Inflammatory macrophage treated with lipopolysaccharide for 1 hour (primary cell): ENCODE measurements around the gene CCND3.
A peak's percentile ranks its signal among the peaks of the same experiment; 100 is the strongest.
"Not testable (repeated sequence)": the region's sequence is repeated elsewhere in the genome, so short reads cannot be mapped to it uniquely, and the experiment has no call there.

Experiments used
- DNase-seq, 2 donors: peaks; one replicate each; pipeline ENCODE4 v3.0.0-alpha.2; 2020 to 2022

CCND3 gene

GRCh38 chr6:41947581-41948220, 6.1 kb upstream of the CCND3 start:
- no peak for DNase-seq

GRCh38 chr6:41943456-41943855, 1.8 kb upstream of the CCND3 start:
- DNase-seq = peak; percentile 71 to 90

DNA sequence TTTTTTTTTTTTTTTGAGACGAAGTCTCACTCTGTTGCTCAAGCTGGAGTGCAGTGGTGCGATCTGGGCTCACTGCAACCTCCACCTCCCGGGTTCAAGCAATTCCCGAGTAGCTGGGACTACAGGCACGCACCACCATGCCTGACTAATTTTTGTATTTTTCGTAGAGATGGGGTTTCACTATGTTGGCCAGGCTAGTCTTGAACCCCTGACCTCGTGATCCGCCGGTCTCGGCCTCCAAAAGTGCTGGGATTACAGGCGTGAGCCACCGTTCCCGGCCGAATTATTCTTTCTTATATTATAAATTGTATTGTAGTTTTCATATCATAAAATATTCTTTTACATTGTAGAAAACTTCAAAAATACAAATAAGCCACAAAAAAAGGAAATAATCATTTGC, 1.3 kb upstream of the CCND3 start:
- DNase-seq = not testable (repeated sequence)

- no peak for DNase-seq
Measured at GRCh38 chr6:41942067-41942851, 651 bp upstream of the CCND3 start.

- DNase-seq = peak; percentile 27 to 37
Measured at GRCh38 chr6:41940759-41941279, 789 bp downstream of the CCND3 start.

DNA sequence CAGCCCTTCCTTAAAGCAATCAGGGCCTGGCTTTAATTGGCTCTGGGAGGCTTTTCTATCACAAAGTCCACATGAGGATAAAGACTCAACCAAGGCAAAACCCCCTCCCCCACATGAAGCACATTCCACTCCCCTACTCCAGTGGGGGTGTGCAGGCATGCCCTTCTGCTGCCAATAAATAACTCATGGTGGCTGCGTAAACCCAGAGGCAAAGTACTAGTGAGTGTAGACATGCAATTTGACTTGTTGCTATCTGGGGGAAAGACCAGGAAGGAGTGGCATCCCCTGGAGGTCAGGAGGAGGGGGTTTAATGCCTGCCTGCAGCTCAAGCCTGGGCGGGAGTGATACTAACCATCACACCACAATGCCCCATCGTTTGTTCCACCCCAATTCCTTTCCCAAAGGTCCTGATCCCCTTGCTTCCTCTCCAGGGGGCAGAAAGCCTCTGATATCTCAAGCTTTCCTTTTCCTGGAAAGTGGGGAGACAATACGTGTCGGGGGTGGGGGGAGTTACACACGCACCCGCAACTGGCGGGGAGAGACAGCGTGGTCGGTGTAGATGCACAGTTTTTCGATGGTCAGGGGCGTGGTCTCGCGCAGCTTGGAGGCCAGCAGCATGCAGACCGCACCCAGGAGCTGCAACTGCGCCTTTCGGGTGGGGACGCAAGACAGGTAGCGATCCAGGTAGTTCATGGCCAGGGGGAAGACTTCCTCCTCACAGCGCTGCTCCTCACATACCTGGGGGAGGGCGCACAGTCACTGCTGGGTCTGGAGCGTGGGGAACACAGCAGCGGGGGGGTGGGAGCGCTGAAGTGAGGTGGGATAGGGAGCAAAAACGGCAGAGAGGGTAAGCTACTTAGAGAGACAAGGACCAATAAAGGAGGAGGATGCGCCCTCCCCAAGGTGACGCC, 1.5 kb downstream of the CCND3 start:
- no peak for DNase-seq

GRCh38 chr6:41939176-41939847, 2.3 kb downstream of the CCND3 start:
- DNase-seq = peak; percentile 48 to 67

DNA sequence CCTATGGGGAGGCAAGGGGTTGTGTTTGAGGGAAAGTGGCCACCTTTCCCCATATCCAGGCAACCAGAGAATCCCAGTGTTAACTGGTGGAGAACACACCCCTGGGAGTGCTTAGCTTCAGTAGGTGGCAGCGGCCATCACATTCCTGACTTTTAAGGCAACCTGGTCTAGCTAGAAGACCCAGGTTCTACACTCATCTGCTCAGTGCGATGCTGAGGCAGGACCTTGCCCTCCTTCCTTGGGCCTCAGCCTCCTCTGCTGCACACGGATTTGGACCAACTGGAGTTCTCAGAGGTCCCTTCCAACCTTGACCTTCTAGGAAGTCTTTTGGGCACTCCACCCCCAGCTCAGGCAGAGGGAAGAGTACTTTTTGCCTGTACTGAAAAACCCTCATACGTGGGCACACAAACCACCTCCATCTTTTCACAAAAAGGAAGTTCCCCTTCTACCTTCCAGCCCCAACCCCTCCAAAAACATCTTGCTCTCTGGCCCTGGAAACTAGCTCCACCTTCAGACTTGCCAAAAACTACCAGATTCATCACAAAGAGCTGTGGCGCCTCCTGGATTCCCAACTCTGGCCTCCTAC, 2.9 kb downstream of the CCND3 start:
- DNase-seq = no peak

DNA sequence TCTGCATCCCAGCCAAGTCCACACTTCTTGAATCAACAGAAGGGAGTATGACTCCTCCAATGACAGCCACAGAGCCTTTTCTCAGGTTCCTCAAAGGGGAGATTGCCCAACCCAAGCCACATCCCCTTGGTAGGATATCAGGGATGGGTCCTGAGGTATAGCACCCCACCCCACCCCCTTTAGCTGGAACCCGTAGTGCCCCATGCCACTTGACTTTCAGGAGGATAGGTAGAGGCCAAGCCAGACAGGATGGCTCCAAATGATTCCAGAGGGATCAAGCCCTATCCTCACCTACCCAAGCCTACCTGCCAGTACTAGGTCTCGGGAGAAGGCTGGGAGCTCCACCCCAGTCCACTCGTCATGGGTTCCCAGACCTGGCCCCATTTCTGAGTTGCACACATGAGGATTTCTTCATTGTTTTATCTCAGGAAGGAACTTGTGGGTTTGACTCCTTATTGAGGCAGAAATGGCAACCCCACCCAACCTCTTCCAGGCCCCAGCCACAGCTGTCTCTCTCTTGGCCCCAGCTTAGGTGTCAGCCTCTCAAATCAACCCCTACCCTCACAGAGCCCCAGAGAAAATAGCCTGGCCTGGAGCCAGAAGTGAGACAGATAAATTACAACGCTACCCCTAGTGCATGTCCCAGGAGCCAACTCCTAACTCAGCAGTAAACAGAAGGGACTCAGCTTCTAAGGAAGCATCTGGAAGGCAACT, 3.6 kb downstream of the CCND3 start:
- peak; percentile 59 to 67 for DNase-seq

DNA sequence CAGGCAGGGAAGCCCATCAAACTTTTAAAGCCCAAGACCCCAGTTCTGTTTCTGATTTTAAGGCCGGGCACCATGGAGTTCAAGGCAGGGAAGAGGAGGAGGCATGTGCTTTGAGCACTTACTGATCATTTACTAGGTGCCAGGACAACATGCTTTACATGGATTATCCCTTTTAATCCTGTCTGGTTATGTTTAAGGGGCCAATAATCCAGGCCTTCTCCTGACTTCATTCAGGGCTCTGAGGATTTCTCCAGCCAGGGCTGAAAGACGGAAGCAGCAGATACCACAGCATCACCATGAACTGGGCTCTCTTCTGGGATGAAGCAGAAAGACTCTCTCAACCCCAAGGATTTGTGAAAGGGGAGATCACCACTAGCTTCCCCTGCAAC, 4.1 kb downstream of the CCND3 start:
- no peak for DNase-seq

DNA sequence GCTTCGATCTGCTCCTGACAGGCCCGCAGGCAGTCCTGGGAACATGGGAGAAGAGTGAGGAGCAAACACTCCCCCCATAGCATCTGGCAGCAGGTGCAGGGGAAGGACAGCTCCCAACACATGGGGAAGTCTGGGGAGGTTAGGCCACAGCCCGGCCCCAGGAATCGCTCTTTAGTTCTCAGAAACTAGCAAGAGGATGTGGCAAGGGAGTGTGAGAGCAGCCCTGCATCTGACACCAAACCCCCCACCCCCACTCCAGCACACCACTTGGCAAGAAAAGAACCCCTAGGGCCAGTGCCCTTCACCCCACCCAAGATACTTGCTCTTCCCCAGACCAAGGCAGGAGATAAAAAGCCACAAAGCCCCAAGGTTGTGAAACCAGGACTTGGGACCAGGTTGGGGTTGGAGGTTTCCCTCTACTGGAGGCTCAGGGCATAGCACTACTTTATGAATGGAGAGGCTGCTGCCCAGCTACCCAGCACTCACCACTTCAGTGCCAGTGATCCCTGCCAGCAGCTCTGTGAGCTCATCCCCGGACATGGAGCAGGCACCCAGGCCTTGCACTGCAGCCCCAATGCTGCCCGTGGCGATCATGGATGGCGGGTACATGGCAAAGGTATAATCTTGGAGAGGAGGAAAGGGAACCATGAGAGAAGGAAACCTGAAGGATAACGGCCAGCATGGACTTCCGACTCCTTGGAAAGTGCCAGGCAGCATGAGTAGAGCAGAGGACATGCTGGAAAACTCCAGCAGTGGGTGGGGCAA, 5.4 kb downstream of the CCND3 start:
- DNase-seq = peak; percentile 76 to 89

DNA sequence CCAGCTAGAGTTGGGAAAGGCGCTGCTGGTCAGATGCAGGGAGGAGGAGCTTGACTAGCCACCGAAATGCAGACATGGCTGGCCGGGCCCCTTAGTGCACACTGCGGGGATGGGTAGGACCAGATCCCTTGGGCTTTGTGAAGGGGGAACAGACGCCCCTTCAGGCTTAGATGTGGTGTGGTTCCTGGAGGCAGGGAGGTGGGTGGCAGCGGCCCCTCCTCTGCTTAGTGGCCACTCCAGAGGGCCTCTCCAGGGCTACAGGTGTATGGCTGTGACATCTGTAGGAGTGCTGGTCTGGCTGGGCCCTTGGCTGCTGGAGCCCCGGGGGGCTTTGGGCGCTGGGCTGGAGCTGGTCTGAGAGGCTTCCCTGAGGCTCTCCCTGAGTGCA, 5.9 kb downstream of the CCND3 start:
- DNase-seq = no peak

- no peak for DNase-seq
Measured at GRCh38 chr6:41935193-41935574, 6.4 kb downstream of the CCND3 start.

- no peak for DNase-seq
Measured at GRCh38 chr6:41934278-41935192, 7.1 kb downstream of the CCND3 start.

GRCh38 chr6:41932378-41932777, 9.2 kb downstream of the CCND3 start:
- no peak for DNase-seq

- DNase-seq = no peak
Measured at GRCh38 chr6:41931792-41932191, 9.8 kb downstream of the CCND3 start.

DNA sequence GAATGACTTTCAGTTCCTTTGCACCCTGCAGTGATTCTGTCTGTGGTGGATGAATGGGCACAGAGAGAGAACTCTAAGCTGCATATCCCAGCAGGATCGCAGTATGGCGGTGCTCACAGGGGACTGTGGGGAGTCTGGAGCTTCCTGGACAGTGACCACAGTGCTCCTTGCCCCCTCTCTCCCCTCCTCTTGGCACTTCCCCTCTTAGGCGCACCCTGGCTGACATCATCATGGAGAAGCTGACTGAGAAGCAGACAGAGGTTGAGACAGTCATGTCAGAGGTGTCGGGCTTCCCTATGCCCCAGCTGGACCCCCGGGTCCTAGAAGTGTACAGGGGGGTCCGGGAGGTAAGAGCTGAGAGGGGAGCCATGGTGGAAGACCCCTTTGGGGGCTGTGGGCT, 11.7 kb downstream of the CCND3 start:
- DNase-seq = peak; percentile 22 to 49

DNA sequence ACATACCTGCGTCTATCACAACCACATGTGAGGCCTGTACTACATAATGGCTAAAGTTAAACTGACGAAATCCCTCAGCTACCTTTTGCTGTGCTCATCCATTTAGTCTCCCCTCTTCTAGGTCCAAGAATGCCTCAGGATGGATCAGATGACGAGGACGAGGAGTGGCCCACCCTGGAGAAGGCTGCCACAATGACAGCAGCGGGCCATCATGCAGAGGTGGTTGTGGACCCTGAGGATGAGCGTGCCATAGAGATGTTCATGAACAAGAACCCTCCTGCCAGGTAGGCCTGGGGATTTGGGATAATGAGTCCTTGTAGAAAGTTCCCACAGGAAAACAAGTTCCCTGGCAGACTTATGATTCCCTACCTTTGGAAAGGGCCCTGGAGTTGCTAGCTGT, 14.4 kb downstream of the CCND3 start:
- DNase-seq = no peak

DNA sequence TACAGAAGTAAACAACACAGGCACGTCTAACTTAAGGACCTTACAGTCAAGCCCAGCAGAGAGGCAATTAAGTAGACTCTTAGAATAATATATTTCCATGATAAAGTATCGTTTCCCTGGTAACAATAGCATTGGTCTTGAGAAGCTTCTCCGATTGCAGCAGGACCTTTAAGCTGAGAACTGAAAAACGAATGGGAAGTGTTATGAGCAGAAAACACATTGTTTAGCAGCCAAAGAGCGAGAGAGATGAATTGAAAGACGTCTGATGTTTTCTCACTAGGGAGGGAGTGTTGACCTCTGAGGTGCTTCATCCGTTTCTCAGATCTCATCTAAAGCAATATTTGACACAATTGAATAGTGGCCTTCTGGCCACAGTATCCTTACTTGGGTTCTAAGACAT, 19.5 kb downstream of the CCND3 start:
- no peak for DNase-seq

GRCh38 chr6:41921712-41921998, 20.0 kb downstream of the CCND3 start:
- peak in 1 of 2 donors; percentile 38 for DNase-seq
